NCI-H1694 (cell line): ENCODE measurements around the gene ZNF764.
"Not testable (repeated sequence)": the region's sequence is repeated elsewhere in the genome, so short reads cannot be mapped to it uniquely, and the experiment has no call there.

Experiments used
- DNase-seq: peaks from one replicate; lab custom pipeline; 2025; lab: John Stamatoyannopoulos, UW

The ZNF764 gene

DNA sequence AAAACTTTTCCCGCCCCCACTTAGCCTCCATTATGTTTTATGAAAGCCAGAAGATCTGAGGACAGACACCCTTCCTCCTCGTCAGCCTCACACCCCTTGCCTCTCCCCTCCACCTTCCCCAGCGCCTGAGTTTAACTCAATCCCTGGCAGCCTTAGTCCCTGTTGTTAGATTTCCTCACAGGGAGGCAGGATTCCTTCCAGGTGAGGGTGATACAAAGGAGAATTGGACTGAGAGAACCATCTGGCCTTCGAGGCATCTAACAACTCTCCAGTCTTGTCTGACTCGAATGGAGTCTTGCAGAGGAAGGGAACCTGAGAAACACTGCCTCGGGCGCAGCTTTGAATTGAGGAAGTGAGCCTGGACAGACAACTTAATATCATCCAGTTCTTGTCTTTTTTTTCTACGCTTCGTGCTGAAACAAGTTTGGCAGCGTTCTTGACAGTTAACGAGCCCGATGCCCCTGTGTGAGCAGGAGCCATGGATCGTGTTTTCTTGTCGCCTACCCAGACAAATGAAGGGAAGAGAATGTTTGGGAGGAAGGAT lies 30.5 kb downstream of the ZNF764 start:
- DNase-seq: no peak

DNA sequence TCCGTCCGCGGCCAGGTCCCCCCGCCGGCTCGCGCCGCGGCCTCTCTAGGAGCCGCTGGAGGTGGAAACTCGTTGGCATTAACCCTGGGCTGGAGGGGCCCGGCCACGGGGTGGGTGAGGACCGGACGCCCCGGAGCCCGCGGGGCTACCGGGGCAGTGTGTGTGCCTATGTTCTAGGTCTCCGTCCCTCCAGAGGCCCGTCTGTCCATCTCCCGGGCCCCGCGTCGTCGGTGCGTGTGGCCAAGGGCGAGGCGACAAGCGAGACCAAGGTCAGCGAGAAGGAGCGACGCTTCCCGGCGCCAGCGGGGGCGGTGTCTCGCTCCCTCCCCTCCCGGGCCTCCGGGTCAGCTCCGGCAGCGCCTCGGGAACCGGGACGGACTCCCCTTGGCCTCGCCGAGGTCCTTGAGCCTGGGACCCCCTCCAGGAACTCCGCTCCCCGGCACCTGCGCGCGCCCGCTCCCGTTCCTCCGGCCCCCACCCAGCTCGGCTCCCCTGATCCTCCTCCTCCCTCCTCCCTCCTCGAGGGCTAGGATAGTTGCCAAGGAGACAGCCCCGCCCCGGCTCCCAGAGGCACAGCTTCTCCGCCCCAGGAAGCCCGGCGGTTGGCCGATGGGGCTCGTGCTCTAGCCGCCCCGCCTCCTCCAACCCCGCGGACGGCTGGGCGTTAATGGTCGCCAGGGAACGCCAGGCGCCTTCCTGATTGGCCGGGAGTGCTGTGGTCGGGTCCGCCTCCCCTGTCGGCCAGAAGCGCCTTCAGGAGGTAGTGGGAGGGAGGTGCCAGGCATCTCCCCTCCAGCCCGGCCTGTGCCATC lies 31.1 kb downstream of the ZNF764 start:
- DNase-seq: peak; percentile 86

DNA sequence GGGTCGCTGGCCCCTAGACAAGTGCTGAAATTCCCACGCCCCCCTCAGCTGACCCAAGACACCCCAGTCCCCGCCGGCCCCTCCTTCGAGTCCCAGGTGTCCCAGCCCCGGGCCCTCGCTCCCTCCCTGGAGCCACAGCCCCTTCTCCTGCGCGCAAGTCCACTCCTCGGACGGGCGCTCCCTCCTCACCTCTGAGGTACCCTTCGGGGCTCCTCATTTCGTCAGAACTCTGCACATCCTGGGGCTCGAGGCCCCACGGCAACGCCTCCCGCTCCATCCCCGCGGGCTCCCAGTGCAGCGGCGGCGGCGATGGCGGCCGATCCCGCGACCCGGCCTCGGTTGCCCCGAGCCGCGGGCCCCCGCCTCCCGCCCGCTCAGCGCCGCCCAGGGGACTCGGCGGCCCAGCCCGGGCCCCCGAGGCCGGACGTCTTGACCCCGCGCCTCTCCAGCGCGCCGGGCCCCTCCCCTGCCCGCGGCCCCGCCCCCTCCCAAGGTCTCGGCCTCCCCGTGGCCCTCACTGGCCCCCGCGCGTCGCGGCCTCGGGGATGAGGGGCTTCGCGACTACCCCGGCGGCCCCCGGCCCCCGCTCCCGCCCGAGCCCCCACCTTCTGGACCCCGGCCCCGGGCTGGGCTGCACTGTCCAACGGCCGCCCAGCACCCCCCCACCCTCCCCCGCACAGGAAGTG lies 31.9 kb downstream of the ZNF764 start, which contains the start of gene ZNF768:
Gene ZNF768, minus strand, starts transcription at position 430 of the 686 bp plus-strand sequence. Its CDS starts 153 bp downstream, at position 277.
- peak; percentile 1 for DNase-seq

DNA sequence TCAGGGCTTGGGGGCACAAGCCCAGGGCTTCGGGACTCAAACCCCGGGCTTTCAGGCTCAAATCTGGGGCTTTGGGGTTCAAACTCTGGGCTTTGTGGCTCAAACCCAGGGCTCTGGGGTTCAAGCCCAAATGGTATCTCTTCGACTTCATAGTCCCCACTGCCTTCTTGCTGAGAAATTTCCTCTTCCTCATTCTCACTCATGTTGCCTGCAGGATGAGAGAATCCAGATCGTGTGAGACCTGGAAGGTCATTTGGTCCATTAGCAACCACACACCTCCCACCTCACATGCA lies 32.4 kb downstream of the ZNF764 start:
- DNase-seq: no peak

DNA sequence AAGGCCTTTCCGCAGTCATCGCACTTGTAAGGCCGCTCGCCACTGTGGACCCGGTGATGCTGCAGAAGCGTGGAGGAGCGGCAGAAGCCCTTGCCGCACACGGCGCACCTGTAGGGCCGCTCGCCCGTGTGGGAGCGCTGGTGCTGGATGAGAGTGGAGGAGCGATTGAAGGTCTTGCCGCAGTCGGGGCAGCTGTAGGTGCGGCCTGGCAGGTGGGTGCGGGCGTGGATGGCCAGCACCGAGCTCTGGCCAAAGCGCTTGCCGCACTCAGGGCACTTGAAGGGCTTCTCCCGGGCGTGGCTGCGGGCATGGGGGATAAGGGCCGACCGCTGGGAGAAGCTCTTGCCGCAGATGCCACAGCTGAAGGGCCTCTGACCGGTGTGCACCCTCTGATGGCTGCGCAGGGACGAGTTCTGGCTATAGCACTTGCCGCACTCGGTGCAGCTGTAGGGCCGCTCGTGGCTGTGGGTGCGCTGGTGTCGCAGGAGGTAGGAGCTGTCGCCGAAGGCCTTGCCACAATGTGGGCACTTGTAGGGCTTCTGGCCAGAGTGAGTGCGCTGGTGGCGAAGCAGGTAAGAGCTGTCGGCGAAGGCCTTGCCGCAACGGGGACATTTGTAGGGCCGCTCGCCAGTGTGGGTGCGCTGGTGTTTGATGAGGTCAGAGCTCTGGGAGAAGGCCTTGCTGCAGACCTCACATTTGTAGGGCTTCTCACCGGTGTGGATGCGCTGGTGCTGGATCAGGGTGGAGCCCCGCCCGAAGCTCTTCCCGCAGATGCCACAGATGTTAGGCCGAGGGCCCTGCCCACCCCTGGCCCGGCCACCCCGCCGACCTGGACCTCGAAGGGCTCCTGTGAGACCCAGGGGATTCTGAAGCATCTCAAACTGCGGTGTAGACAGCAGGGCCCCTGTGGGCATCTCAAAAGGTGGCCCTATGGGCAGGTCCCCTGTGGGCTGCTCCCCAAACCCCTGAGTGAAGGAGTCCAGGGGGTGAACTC lies 33.3 kb downstream of the ZNF764 start:
- DNase-seq: no peak

DNA sequence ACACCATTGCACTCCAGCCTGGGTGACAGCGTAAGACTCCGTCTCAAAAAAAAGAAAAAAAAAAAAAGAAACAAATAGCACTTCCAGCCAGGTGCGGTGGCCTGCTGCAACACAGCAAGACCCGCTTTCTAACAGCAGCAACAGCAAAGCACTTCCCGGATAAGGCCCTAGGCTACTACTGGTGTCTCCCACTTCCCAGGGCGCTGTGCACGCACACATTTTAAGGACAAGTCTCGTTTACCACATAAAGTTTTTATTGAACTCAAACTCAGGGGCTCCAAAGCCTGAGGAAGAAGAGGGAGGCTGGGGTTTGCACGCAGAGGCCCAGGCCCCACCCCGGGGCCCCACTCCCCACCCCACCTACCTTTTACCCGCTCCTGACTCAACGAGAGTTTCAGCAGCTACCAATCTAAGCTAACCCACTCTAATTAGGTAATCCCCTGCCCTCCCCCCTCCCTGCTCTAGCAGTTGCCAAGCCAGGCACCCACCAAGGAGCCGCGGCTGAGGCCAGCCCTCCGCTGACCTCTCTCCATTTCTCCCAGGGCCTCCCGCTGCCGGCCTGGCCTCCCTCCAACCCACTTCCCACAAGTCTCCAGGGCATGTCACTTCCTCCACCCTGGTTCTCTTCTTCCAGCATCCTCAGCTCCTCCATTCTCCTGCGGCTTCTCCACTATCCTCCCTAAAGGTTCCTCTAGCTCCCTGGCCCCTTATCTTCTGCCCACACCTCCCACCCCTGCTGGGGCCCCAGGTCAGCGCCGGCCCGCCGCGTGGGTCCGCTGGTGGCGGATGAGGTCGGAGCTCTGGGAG lies 34.2 kb downstream of the ZNF764 start:
- no peak for DNase-seq

DNA sequence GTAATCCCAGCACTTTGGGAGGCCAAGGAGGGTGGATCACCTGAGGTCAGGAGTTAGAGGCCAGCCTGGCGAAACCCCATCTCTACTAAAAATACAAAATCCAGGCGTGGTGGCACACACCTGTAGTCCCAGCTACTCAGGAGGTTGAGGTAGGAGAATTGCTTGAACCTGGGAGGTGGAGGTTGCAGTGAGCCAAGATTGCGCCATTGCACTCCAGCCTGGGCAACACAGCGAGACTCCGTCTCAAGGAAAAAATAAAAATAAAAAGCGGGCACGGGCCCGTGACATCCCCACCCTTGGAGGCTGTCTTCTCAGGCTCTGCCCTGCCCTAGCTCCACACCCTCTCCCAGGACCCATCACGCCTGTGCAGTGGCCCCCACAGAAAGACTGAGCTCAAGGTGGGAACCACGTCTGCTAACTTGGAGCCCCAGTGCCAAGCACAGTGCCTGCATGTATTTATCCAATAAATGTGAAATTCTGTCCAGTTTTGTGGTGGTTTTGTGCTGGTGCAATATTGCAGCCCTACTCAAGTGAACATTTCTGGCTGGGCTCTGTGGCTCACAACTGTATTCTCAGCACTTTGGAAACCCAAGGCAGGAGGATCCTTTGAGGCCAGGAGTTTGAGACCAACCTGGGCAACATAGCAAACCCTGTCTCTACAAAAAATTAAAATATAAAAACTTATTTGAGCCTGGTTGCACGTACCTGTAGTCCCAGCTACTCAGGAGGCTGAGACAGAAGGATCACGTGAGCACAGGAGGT lies 35.3 kb downstream of the ZNF764 start:
- not testable (repeated sequence) for DNase-seq

DNA sequence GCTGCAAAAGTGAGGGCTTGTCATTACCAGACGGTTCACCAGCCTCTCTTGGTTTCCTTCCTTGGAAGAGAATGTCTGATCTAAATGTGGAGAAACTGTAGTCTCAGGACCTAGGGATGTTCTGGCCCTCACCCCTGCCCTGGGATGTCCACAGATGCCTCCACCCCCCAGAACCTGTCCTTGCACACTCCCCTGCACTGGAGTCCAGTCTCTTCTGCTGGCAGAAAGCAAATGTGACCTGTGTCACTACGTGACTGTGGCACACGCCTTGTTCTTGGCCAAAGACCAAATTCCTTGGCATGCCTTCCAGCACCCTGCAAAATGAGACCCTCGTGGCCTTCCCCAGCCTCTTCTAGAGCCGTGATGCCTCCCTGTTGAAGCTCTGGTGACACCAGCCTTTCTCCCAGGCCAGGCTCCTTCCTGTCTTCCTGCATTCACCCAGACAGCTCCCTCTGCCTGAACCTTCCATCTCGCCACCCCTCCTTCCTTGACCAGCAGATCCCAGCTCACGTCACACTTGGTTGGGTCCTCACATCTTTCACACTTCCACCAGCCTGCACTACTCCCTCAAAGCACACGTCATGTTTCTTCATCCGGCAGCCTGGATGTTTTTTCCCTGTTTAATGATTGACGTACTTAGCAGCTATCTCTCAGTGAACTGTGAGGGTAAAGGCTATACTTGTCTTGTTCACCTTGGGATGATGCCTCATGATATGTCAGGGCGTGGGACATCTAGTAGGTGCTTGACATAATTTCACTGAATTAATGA lies 36.1 kb downstream of the ZNF764 start:
- DNase-seq: no peak

DNA sequence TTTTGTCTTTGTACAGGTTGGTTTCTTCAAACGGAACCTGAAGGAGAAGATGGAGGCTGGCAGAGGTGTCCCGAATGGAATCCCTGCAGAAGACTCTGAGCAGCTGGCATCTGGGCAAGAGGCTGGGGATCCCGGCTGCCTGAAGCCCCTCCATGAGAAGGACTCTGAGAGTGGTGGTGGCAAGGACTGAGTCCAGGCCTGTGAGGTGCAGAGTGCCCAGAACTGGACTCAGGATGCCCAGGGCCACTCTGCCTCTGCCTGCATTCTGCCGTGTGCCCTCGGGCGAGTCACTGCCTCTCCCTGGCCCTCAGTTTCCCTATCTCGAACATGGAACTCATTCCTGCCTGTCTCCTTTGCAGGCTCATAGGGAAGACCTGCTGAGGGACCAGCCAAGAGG lies 36.7 kb downstream of the ZNF764 start:
- DNase-seq: no peak

DNA sequence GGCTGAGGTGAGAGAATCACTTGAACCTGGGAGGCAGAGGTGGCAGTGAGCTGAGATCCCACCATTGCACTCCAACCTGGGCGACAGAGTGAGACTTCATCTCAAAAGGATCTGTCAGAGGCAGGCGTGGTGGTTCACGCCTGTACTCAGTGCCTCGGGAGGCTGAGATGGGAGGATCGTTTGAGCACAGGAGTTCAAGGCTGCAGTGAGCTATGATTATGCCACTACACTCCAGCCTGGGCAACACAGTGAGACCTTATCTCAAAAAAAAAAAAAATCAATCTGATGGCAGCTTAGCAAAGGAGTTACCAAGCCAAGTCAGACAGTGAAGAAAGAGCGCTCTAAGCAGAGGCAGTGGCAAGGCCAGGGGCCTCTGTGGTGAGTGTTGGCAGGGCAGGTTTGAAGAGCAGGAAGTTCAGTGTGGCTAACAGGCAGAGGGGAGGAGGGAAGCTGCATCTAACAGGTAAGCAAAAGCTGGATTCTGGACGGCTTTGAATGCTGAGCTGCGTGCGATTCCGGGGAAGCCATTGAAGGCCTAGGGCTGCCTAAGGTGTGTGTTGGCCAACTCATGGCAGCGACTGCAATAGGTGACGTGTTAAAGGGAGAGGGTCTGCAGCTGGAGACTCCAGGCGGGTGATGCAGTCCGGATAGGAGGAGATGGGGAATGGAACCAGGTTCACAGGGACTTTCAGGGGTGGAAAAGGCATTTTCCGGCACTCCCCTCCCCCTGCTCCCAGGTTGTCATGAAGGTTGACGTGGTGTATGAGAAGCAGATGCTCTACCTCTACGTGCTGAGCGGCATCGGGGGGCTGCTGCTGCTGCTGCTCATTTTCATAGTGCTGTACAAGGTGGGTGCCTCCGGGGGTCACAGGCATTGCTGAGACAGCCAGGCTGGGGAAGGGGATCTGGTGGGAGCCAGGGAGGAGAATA lies 38.8 kb downstream of the ZNF764 start:
- DNase-seq: no peak

DNA sequence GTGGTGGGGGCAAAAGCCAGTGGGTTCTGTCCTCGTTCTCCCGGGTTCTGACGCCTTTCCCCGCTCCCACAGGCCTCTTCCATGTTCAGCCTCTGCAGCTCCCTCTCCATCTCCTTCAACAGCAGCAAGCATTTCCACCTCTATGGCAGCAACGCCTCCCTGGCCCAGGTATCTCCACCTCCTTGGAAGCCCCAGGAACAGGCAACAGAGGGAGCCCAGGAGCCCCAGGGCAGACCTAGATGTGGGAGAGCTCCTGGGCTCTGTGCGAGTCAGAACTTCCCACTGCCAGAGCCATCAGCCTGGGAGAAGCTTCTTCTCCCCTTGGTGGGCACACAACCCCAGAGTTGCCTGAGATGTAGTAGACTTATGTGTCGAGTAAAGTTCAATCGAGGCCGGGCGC lies 39.6 kb downstream of the ZNF764 start:
- DNase-seq: no peak

DNA sequence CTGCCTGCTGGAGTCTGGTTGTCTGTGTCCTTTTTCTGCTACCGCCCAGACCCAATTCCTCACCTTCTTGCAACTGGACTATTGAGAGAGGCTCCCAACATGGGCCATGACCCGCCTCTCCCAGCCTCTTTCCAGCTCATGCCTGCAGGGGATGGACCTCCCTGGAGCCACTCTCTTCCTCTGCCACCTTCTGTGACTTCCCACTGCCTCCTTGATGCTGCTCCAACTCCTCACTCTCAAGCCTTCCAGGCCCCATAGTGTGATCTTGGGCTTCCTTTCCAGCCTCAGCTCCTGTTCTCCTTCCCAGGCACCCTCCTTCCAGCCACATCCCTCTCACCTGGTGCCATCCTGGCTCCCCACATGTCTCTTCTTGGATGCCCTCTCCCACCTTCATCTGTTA lies 42.9 kb downstream of the ZNF764 start:
- no peak for DNase-seq

DNA sequence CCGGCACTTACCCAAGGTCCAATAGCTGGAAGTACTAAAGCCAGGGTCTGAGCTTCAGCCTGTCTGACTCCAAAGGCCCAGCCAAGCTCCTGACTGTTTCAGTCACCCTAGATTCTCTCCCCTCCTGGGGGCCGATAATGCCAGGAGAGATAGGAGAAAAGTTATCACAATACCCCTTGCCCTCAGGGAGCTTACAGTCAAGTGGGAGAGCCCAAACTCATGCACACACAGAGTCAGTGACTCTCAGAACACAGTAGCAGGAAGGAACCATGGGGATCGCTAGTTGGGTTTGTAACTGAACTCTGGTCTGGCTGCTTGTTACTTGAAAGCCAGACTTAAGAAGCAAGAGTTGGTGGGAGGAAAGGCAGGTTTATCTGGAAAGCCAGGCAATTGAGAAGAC lies 46.7 kb downstream of the ZNF764 start:
- DNase-seq: no peak

DNA sequence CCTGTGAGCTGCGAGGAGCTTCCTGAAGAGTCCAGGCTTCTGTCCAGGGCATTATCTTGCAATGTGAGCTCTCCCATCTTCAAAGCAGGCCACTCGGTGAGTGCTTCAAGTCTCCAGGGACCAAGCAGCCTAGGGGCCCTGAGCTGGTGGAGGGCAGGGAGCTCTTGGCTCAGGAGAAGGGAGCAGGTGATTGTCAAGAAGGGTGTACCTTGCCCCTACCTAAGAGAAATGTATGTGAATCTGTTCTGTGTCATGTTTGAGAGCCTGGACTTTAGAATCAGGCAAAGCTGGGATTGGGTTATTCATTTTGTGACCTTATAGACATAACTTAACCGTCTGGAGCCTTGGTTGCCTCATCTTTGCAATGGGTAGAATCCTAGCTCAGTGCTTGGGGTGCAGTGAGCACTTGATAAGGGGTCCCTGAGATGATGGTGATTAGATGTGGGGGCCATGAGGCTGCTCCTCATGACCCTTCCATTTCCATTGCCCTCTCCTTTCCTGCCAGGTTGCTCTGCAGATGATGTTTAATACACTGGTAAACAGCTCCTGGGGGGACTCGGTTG lies 47.7 kb downstream of the ZNF764 start:
- DNase-seq: no peak

DNA sequence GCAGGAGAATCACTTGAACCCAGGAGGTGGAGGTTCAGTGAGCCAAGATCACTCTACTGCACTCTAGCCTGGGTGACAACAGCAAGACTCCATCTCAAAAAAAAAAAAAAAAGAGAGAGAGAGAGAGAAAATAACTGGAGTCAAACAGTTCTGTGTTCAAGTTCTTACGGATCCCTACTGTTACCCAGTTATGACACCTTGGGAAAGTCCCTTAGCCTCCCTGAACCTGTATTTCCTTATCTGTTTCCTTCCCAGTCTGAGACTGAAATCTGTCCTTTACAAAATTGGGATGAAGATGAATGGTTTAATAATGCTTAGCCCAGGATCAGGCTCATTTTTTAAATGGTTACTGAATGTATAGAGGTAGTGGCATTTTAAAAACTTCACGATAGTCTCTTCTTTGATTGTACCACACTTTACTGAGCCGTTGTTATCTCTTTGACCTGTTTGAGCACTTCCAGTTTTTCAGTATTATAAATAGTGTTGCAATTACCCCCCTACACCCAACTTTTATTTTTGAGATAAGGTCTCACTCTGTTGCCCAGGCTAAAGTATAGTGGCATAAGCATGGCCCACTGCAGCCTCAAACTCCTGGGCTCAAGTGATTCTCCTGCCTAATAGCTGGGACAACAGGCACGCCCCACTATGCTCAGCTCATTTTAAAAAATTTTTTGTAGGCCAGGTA lies 49.0 kb downstream of the ZNF764 start:
- DNase-seq: no peak
